ENCODE data around the gene FEM1A.

The FEM1A gene

DNA sequence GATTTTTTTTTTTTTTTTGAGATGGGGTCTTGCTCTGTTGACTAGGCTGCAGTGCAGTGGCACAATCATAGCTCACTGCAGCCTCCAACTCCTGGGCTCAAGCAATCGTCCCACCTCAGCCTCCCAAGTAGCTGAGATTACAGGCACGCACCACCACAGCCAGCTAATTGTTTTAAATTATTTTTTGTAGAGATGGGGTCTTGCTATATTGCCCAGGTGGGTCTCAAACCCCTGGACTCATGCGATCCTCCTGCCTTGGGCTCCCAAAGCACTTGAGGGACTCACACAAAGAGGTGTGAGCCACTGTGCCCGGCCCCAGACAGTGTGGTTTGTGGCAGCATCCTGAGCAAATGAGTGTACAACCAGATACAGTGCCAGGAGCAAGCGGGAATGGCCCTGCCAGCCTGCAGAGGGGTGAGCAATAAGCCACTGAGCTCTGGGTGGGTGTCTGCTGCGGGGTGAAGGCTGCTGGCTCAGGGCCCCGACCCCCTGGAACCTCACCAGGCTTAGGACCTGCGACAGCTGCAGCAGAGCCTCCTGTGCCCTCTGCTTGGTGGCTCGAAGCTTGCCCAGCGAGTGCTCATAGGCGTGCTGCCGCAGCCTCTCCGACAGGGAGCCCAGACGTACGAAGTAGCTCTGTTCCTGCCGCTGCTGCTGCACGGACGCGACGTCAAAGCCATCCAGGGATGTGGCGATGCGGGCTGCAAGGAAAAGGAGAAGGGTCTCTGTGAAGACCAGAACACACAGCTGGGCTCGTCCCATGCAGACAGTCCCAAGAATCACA is 55.8 kb downstream of the FEM1A start:
- Histone ChIP-seq H3K36me3 (ENCODE audit: control insufficient read depth in 1 of 2, insufficient read depth in 2 of 2, low read length in 2 of 2) (peaks cover 12 to 46% of the 10 kb centered on the region in 2 donors), H3K4me1 (ENCODE audit: control insufficient read depth in 1 of 2, insufficient read depth in 2 of 2, low read length in 2 of 2) (peaks cover 0 to 4% of the 10 kb centered on the region in 2 donors), H3K4me3 (ENCODE audit: low read depth in 1 of 2, low read length in 2 of 2) (no peak overlapping the region), H3K9me3 (ENCODE audit: control insufficient read depth in 1 of 2, low read length in 2 of 2) (no peaks in the 10 kb centered on the region), H3K9ac (ENCODE audit: low read depth in 1 of 2, low read length in 2 of 2) (no peak overlapping the region), H3K27me3 (ENCODE audit: control insufficient read depth in 1 of 2, insufficient read depth in 2 of 2, low read length in 2 of 2) (no peaks in the 10 kb centered on the region), H3K27ac (ENCODE audit: low read depth, low read length) (no peak overlapping the region)

- Histone ChIP-seq H3K9ac (ENCODE audit: low read depth in 1 of 2, low read length in 2 of 2) (no peak overlapping the region), H3K27ac (ENCODE audit: low read depth, low read length) (no peak overlapping the region), H3K4me1 (ENCODE audit: control insufficient read depth in 1 of 2, insufficient read depth in 2 of 2, low read length in 2 of 2) (no peaks in the 10 kb centered on the region), H3K36me3 (ENCODE audit: control insufficient read depth in 1 of 2, insufficient read depth in 2 of 2, low read length in 2 of 2) (peaks cover 8 to 44% of the 10 kb centered on the region in 2 donors), H3K4me3 (ENCODE audit: low read depth in 1 of 2, low read length in 2 of 2) (no peak overlapping the region), H3K27me3 (ENCODE audit: control insufficient read depth in 1 of 2, insufficient read depth in 2 of 2, low read length in 2 of 2) (no peaks in the 10 kb centered on the region), H3K9me3 (ENCODE audit: control insufficient read depth in 1 of 2, low read length in 2 of 2) (no peaks in the 10 kb centered on the region)
Observed at GRCh38 chr19:4849019-4849418, 57.5 kb downstream of the FEM1A start.

Data from duodenal mucosa (tissue), 2 donors.